Prostate gland (tissue), 2 donors: ENCODE data around the gene ST14.

Source experiments
- CTCF ChIP-seq, 4 experiments: fragments of 200-600 bp in 2 of 4; fragments of 450-650 bp in 2 of 4; sonication (generic) in 2 of 4; IDR thresholded peaks; 1 replicate in 3 of 4; 2 replicates in 1 of 4; pipeline ENCODE4 v1.5.1; 2016 to 2019; ENCODE audit warnings: antibody characterized with exemption in 4 of 4, mild to moderate bottlenecking in 2 of 4, moderate library complexity in 2 of 4
- POLR2A ChIP-seq: fragments of 450-650 bp; IDR thresholded peaks from one replicate; pipeline ENCODE4 v1.6.1; 2016; ENCODE audit warnings: antibody characterized with exemption, mild to moderate bottlenecking
- POLR2AphosphoS5 ChIP-seq: sonication (generic); formaldehyde crosslinking; IDR thresholded peaks from one replicate; pipeline ENCODE4 v1.6.1; 2017; ENCODE audit warnings: antibody characterized with exemption

GRCh38 chr11:130133716-130134115 is 25.9 kb upstream of the ST14 start:
- TF ChIP-seq CTCF (IDR thresholded peaks at IDR 0.05) (no peak), POLR2A (no peak), POLR2AphosphoS5 (no peak)
